HPDE6-E6E7 (cell line): ENCODE data around the gene UFC1.

Experiments
- DNase-seq: peaks from one replicate; pipeline ENCODE4 v3.0.0; 2011; ENCODE audit warnings: missing footprints; ENCODE audit errors: extremely low spot score

Gene UFC1

DNA sequence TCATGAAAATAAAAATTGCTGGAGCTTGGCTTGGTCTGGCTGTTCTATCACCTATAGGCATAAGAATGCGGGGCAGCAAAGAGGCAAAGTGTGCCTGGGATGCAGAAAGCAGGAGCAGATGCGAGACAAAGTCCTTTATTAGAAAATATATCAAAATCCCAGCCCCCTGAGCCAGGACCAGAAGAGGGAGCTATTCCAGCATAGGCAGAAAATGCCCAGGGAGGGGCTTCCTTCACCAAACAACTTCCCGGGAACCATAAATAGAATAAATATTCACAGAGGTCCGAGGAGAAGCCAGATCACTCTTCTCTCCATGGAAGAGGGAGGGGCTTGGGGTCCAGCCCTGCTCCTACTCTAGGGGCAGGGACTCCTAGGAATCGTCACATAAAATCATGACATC lies 17.4 kb downstream of the UFC1 start:
- no peak for DNase-seq

DNA sequence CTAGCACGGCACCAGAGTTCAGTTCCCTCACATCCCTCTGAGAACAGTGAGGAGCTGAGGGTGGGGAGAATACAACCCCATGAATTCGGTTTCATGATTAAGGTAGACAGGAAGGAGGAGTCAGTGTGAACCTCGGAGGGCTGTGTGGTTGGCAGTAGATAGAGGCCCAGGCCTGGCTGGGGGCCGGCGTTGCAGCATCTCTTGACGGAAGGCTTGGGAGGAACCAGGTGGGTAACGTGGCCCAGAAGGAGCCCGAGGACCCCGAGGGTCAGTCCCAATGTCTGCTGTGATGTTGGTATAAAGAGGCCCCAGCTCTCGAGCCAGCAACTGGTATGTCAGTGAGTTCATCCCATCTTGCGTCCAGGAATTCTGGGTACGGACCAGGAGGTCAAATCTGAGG lies 17.9 kb downstream of the UFC1 start:
- DNase-seq: no peak

- no peak for DNase-seq
Measured at GRCh38 chr1:161172349-161172748, 18.6 kb downstream of the UFC1 start.

- DNase-seq: no peak
Measured at GRCh38 chr1:161172776-161173376, 19.1 kb downstream of the UFC1 start.

GRCh38 chr1:161173711-161174110 lies 19.9 kb downstream of the UFC1 start:
- no peak for DNase-seq

GRCh38 chr1:161174911-161175310 lies 21.1 kb downstream of the UFC1 start:
- DNase-seq: no peak

DNA sequence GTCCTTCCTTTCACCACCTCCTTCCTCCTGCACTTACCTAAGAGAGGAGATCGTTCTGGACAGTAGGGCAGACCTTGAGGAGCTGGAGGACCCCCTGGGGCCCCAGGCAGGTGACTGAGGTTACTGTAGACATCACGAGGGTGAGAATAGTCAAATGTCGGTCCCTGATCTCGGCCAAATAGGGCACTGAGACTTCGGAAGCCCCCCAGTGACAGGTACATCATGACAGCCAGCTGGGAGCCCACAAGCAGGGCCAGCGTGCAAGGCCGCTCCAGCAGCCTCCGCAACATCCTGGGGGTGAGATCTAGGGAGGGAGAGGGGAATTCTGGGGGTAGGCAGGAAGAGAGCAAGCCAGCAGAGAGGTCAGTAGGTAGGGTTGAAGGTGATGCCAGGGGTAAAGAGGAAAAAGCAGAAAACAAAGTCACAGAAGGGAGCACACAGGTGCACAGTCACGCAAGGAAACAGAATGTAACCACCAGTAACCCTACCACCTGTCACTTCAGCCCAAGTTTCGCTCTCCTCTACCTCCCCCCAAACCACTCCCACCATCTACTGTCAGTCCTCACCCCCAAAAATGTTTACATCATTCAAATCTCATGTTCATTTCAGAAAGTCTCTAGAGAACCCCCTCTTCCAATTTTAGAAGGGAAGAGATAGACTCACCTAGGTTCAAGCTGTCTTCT lies 22.1 kb downstream of the UFC1 start:
- no peak for DNase-seq

- DNase-seq: no peak
Measured at GRCh38 chr1:161176468-161177111, 22.8 kb downstream of the UFC1 start.

DNA sequence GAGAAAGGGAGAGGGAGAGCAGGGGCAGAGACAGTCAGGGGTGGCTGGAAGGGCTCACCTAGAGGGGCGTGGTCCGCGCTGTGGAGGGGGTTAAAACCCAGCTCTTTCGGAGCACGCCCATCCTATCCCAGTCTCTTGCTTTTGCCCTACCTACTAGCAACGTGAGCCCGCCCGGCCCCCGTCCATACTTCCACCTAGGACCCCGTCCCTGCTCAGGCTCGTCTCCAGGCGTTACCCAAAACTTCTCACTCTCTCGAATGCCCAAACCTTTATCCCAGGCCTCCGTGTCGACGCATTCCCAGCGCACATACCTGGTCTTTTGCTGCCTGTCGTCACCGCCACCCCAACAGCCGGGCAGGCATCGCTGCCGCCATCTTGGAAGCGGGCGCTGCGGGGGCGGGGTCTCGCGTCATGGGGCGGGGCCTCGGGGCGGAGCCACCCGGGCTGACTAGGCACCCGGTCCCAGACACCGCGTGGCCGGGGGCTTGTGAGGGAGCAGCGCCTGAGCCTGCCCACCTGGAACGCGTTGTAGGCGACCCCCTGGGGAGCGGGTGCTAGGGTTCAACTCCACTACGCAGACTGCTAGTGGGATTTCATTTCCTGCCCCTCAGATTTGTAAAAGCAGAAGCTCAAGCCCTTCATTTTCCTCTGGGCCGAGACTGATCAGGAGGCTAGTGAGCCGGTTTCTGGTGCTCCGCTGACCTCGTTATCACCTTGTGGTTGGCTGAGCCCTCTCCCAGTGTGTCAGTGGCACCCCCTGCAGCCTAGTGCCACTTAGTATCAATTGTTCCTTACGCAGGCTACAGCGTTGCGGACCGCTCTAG lies 23.5 kb downstream of the UFC1 start, which contains the start of gene B4GALT3:
Gene B4GALT3, minus strand, starts transcription at position 396 of the 824 bp plus-strand sequence. CDS start 1,447 bp downstream, outside the sequence.
- DNase-seq: peak; percentile 94

DNA sequence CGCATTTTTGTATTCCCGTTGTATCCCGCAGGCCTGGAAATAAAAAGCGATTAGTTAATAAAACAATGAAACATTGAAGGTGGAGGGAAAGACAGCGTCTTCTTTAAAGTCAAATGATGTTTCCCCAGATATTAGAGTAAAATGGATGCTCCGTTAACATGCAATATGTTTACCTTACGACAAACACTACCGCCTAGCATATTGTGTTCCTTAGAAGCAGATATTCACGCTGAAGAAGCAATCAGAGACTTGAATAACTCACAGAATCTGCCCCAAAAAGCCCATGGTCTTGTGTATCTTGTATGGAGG lies 24.1 kb downstream of the UFC1 start:
- no peak for DNase-seq

- DNase-seq: no peak
Measured at GRCh38 chr1:161179698-161180097, 25.9 kb downstream of the UFC1 start.

DNA sequence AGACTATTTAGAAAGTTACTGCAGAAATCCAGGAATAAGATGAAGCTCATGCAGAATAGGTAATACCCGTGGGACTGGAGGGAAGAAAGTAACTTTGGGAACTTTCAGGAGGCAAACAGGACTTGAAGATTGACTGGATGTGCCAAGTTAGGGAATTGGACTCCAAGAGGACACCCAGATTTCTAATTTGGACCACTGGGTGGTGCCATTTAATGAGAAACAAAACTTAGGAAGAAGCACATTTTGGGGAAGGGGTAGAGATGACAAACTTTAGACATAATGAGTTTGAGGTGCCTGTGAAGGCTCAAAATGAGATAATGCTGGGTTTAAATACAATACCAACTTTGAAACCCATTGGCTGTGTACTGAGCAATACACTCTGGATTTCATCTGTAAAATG lies 26.9 kb downstream of the UFC1 start:
- DNase-seq: no peak

GRCh38 chr1:161182214-161182613 lies 28.4 kb downstream of the UFC1 start:
- DNase-seq: no peak

DNA sequence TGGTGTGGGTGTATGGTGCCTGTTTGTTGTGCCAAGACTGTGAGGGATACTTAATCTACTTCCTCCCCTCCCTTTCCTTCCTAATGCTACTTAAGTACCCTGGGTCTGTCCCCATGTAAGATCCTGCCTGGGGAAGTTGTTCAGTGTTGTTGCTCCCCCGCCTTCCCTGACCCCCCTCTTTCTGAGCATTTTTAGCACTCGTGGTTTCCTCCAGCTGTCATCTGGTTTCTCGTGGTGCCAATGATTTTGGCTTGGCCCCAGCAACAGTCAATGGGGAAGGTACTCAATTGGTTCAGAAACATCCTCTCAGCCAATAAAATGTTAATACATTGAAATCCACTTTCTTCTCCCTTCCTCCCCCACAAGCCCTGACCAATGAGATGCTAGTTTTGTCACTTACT lies 31.5 kb downstream of the UFC1 start:
- no peak for DNase-seq

- DNase-seq: no peak
Measured at GRCh38 chr1:161185732-161186311, 32.0 kb downstream of the UFC1 start.

GRCh38 chr1:161187311-161187710 lies 33.5 kb downstream of the UFC1 start:
- DNase-seq: no peak

DNA sequence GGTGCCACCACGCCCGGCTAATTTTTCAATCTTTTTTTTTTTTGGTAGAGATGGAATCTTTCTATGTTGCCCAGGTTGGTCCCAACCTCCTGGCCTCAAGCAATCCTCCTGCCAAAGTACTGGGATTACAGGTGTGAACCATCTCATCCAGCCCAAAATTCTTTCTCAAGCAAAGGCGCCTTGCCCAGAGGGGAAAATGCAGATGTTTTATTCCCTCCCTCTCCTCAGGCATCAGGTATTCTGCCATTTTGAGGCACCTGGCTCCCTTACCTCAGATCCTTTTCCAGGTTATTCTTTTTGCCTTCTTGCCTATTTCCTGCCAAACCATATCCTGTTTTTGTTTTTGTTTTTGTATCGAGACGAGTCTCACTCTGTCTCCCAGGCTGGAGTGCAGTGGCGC lies 34.6 kb downstream of the UFC1 start:
- DNase-seq: no peak

GRCh38 chr1:161189036-161189435 lies 35.3 kb downstream of the UFC1 start:
- no peak for DNase-seq

DNA sequence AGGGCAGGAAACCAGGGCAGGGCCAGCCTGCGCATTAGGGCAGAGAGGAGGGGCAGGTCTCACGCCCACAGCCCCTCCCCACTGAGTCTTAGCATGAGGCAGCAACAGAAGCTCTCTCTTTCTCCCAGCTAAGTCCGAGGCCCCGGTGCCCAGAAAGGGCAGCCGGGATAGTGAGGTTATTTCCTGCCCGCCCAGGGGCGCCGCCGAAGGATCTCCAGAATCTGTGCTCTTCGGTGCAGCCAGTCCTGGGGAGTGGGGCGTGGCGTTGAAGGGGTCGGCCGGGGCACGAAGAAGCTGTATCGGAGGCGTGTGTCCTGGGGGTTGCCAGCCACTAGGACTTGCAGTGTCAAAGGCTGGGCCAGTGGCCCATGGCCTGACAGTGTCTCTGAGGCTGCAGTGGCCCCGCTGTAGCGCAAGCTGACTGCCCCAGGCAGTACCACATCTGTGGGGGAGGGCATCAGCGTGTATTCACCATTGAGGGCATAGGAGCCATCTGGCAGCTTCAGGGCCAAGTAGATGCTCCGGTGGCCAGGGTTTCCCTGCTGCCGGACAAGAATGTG lies 37.3 kb downstream of the UFC1 start:
- DNase-seq: no peak

DNA sequence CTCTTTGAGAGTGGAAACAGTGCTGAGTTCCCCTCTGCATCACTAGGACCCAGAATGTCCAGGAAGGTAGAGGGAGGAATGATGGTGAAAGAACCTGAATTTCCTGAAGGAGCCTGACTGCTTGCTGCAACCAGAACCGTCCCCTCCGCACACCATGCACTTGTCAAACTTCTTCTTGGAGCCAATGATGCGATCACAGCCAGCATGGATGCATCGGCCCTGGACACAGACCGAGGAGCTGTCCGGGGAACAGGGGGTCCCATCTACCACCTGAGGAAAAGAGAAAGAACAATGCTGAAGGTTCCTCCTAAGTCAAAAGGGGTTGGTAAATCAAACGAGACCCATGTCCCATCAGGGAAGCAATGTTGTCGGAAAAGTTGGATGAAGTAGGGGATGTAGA lies 38.2 kb downstream of the UFC1 start:
- no peak for DNase-seq
